ENCODE data around the gene TMEM88. TPM values are rescaled to one million over a fixed set of nuclear protein-coding genes. Genes with fewer than 3 reads are reported as not detected.

The TMEM88 gene
- total RNA-seq, 1 experiment from 2014 or later, result 1.5 TPM

DNA sequence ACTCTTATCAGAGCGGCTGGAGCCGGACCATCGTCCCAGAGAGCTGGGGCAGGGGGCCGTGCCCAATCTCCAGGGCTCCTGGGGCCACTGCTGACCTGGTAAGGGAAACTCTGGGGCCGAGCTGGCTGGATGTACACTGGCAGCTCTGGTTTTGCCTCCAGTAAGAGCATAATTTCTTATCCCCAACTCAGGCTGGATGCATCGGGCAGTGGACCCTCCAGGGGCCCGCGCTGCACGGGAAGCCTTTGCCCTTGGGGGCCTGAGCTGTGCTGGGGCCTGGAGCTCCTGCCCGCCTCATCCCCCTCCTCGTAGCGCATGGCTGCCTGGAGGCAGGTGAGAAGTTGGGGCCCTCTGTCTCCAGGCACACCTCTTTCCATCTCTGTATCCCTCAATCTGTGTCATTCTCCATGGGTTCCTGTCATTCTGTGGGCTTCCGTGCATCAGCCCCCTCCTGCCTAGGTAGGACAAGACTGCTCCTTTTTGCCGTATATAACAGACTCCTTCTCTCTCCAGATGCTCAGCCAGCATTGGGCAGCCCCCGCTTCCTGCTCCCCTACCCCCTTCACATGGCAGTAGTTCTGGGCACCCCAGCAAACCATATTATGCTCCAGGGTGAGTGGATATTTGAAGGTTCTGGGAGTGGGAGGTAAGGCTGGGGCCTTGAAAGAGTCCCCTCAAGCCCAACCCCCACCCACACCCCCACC, 9.4 kb upstream of the TMEM88 start:
- ChIA-PET CTCF (interaction anchor here (0.5 to 1.4 kb wide), 6 partner anchors 21 to 156 kb away, joined by 3 to 6 read pairs (median 3); no protein-coding TSS in a partner anchor), POLR2A (ENCODE audit: unreplicated experiment) (interaction anchor here (0.5 to 1.2 kb wide), 2 partner anchors 10 to 274 kb away, joined by 4 read pairs; no protein-coding TSS in a partner anchor)
- Histone ChIP-seq H3K4me3 (ENCODE audit: low read length) (peak overlapping the region; percentile 84), H3K4me1 (ENCODE audit: insufficient read depth, low read length) (peaks cover 18% of the 10 kb centered on the region), H4K20me1 (ENCODE audit: low read length) (no peaks in the 10 kb centered on the region), H3K79me2 (ENCODE audit: low read length) (peaks cover 27% of the 10 kb centered on the region), H3K27me3 (ENCODE audit: low read length) (no peaks in the 10 kb centered on the region), H3K4me2 (ENCODE audit: low read length) (peak overlapping the region; percentile 88), H3K9me2 (replicated peaks; ENCODE audit: low read length) (no peaks in the 10 kb centered on the region), H3K9ac (ENCODE audit: low read length) (peak overlapping the region; percentile 100), H3F3A (ENCODE audit: low read length, unreplicated experiment) (no peaks in the 10 kb centered on the region), H2AFZ (ENCODE audit: low read length) (no peak overlapping the region), H3K27ac (ENCODE audit: low read length) (peak overlapping the region; percentile 98), H3K9me3 (ENCODE audit: low read length) (no peaks in the 10 kb centered on the region), H3K36me3 (ENCODE audit: low read depth, low read length) (no peaks in the 10 kb centered on the region; the same call in 1 of the 2 replicates)
- DNase-seq (no peak), ATAC-seq (no peak)
- intact Hi-C loops (cut with micrococcal nuclease), result no loop called here
- BruUV-seq (replicated peaks), result no TSS peak
- TF ChIP-seq, protein P1, sequence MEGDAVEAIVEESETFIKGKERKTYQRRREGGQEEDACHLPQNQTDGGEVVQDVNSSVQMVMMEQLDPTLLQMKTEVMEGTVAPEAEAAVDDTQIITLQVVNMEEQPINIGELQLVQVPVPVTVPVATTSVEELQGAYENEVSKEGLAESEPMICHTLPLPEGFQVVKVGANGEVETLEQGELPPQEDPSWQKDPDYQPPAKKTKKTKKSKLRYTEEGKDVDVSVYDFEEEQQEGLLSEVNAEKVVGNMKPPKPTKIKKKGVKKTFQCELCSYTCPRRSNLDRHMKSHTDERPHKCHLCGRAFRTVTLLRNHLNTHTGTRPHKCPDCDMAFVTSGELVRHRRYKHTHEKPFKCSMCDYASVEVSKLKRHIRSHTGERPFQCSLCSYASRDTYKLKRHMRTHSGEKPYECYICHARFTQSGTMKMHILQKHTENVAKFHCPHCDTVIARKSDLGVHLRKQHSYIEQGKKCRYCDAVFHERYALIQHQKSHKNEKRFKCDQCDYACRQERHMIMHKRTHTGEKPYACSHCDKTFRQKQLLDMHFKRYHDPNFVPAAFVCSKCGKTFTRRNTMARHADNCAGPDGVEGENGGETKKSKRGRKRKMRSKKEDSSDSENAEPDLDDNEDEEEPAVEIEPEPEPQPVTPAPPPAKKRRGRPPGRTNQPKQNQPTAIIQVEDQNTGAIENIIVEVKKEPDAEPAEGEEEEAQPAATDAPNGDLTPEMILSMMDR (conservative IDR thresholded peaks at IDR 0.05; ENCODE audit: low read depth, low read length), result no peak
- TF ChIP-seq EZH2phosphoT487 (IDR thresholded peaks at IDR 0.05; ENCODE audit: borderline replicate concordance, low read length) (no peak), EZH2 (IDR thresholded peaks at IDR 0.05; ENCODE audit: low read length, unreplicated experiment) (no peak)

DNA sequence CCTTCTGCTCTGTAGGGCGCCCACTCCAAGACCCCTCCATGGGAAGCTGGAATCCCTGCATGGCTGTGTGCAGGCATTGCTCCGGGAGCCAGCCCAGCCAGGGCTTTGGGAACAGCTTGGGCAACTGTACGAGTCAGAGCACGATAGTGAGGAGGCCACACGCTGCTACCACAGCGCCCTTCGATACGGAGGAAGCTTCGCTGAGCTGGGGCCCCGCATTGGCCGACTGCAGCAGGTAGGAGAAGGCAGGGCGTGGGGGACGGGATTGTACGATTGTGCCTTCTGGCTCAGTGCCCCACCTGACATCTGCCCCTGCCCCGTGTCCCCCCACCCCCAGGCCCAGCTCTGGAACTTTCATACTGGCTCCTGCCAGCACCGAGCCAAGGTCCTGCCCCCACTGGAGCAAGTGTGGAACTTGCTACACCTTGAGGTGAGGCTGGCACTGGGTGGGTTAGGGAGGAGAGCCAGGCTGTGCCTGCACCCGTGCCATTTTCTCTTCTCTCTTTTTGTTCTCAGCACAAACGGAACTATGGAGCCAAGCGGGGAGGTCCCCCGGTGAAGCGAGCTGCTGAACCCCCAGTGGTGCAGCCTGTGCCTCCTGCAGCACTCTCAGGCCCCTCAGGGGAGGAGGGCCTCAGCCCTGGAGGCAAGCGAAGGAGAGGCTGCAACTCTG, 8.7 kb upstream of the TMEM88 start:
- CTCF ChIA-PET, result no interaction called here
- H4K20me1 ChIP-seq (ENCODE audit: low read length), result no peaks in the 10 kb centered on the region
- POLR2A ChIA-PET (ENCODE audit: unreplicated experiment), result no interaction called here

More for the DNA sequence above, 8.7 kb upstream of the TMEM88 start:
- BruUV-seq (replicated peaks), result no TSS peak
- Histone ChIP-seq H3K4me2 (ENCODE audit: low read length) (no peak overlapping the region), H3K9me3 (ENCODE audit: low read length) (no peaks in the 10 kb centered on the region), H3K9me2 (replicated peaks; ENCODE audit: low read length) (no peaks in the 10 kb centered on the region), H3F3A (ENCODE audit: low read length, unreplicated experiment) (no peaks in the 10 kb centered on the region), H2AFZ (ENCODE audit: low read length) (no peak overlapping the region), H3K9ac (ENCODE audit: low read length) (no peak overlapping the region), H3K36me3 (ENCODE audit: low read depth, low read length) (no peaks in the 10 kb centered on the region; the same call in 1 of the 2 replicates), H3K4me3 (ENCODE audit: low read length) (no peak overlapping the region), H3K4me1 (ENCODE audit: insufficient read depth, low read length) (peaks cover 15% of the 10 kb centered on the region), H3K27ac (ENCODE audit: low read length) (no peak overlapping the region), H3K27me3 (ENCODE audit: low read length) (no peaks in the 10 kb centered on the region), H3K79me2 (ENCODE audit: low read length) (peaks cover 20% of the 10 kb centered on the region)
- ATAC-seq, result no peak
- intact Hi-C loops (cut with micrococcal nuclease), result no loop called here
- no peak for TF ChIP-seq EZH2phosphoT487 (IDR thresholded peaks at IDR 0.05; ENCODE audit: borderline replicate concordance, low read length)
- TF ChIP-seq EZH2 (IDR thresholded peaks at IDR 0.05; ENCODE audit: low read length, unreplicated experiment), result no peak
- TF ChIP-seq, protein P1 (conservative IDR thresholded peaks at IDR 0.05; ENCODE audit: low read depth, low read length), result no peak
- DNase-seq, result no peak

All from PC-3 (cell line).